Measurements from ENCODE around the gene AGXT2. TPM values are rescaled to one million over a fixed set of nuclear protein-coding genes. Genes with fewer than 3 reads are reported as not detected.
A peak's percentile ranks its signal among the peaks of the same experiment; 100 is the strongest.

AGXT2 gene
- total RNA-seq, 1 donor from 2014 or later = not detected

DNA sequence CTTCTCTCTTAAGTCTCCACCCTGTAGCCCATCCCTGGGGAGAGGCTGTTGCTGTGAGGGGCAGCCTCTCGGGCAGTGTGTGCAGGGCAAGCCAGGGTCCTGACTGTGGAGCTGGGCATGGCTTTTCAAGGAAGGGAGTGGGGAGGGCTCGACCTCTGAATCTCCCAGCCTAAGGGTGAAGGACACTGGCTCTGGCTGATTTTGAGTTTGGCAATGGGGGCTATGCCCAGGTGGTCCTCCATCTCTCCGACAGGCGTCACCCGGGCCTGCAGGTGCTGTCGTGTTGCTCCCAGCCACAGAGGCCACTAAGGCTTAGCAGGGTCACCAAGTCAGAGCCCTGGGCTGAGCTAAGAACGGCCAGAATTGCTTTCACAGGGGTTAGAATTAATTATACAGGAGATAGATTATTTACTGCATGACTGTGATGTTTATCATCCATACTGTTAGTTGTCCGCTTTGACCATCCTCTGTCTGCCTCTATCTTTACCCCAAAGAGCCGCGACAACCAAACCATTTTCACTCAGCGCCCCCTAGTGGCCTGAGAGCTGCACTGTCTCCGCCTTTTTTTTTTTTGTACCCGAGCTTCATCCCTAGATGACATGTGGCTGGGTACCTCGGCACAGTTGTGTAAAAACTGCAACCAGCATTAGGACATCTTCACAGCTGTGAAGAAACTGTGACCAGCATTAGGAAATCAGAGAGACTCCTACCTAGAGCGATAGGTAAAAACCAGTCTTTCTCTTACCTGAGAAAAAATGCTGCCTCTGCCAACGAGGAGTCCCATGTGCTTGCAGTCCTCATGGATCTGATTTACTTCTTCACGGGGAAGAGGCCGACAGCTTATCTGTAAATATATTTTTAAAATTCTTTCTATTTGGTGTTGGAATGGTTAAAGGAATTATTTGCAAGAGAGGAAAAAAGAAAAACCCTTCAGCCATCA, 44.5 kb downstream of the AGXT2 start:
- Histone ChIP-seq H2AFZ (replicated peaks) (peak overlapping the region; percentile 95), H3K4me1 (no peaks in the 10 kb centered on the region), H3K4me2 (no peak overlapping the region), H3F3A (ENCODE audit: low read depth) (no peaks in the 10 kb centered on the region), H3K36me3 (no peaks in the 10 kb centered on the region), H3K9me3 (ENCODE audit: low read depth) (no peaks in the 10 kb centered on the region), H3K4me3 (no peak overlapping the region), H3K79me2 (ENCODE audit: low read depth) (no peaks in the 10 kb centered on the region), H4K20me1 (ENCODE audit: low read depth) (no peaks in the 10 kb centered on the region), H3K9ac (no peak overlapping the region), H3K27ac (no peak overlapping the region), H3K27me3 (peaks cover 3% of the 10 kb centered on the region)
- H3K4me3 Mint-ChIP-seq = no peak overlapping the region
- peaks cover 2% of the 10 kb centered on the region for H3K27me3 Mint-ChIP-seq (ENCODE audit: insufficient read depth, low read depth)
- H3K36me3 Mint-ChIP-seq = no peaks in the 10 kb centered on the region
- no peak overlapping the region for H3K27ac Mint-ChIP-seq
- peak; percentile 99 for TF ChIP-seq CTCF (IDR thresholded peaks at IDR 0.05)
- no peak for TF ChIP-seq EZH2 (IDR thresholded peaks at IDR 0.05)
- DNase-seq (ENCODE audit: low spot score) = peak; percentile 83
- H3K9me3 Mint-ChIP-seq = no peaks in the 10 kb centered on the region
- H3K4me1 Mint-ChIP-seq = peaks cover 2% of the 10 kb centered on the region

DNA sequence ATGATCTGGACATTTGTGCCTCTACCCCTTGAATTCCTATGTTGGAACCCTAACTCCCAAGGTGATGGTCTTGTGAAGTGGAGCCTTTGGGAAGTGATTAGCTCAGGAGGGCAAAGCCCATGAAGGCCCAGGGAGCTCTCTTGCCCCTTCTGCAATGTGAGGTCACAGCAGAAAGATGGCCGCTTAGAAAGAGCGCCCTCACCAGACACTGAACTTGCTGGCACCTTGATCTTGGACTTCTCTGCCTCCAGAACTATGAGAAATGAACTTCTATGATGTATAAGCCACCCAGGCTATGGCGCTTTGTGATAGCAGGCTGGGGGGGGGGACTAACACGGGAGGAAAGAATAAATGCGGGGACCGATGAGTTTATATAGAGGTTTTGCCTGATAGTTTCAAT, 45.3 kb downstream of the AGXT2 start:
- Histone ChIP-seq H3K36me3 (no peaks in the 10 kb centered on the region), H2AFZ (replicated peaks) (no peak overlapping the region)
- TF ChIP-seq EZH2phosphoT487 (IDR thresholded peaks at IDR 0.05) (no peak), EZH2 (IDR thresholded peaks at IDR 0.05) (no peak), CTCF (IDR thresholded peaks at IDR 0.05) (no peak)

GRCh38 chr5:35001842-35002241, 45.9 kb downstream of the AGXT2 start:
- H3K36me3 Mint-ChIP-seq = no peaks in the 10 kb centered on the region
- H3K4me3 ChIP-seq = no peak overlapping the region
- no peak overlapping the region for H3K9ac ChIP-seq
- no peaks in the 10 kb centered on the region for H3K9me3 ChIP-seq (ENCODE audit: low read depth)
- no peak overlapping the region for H3K4me2 ChIP-seq
- H3F3A ChIP-seq (ENCODE audit: low read depth) = no peaks in the 10 kb centered on the region
- H3K9me3 Mint-ChIP-seq = no peaks in the 10 kb centered on the region
- no peaks in the 10 kb centered on the region for H3K79me2 ChIP-seq (ENCODE audit: low read depth)
- TF ChIP-seq EZH2phosphoT487 (IDR thresholded peaks at IDR 0.05) (no peak), CTCF (IDR thresholded peaks at IDR 0.05) (no peak), EZH2 (IDR thresholded peaks at IDR 0.05) (no peak)
- H3K4me1 Mint-ChIP-seq = peaks cover 2% of the 10 kb centered on the region
- no peak overlapping the region for H3K4me3 Mint-ChIP-seq
- no peak overlapping the region for H3K27ac Mint-ChIP-seq
- no peak for DNase-seq (ENCODE audit: low spot score)
- H3K27ac ChIP-seq = no peak overlapping the region
- H4K20me1 ChIP-seq (ENCODE audit: low read depth) = no peaks in the 10 kb centered on the region
- H3K27me3 Mint-ChIP-seq (ENCODE audit: insufficient read depth, low read depth) = peaks cover 2% of the 10 kb centered on the region
- no peak overlapping the region for H2AFZ ChIP-seq (replicated peaks)
- no peaks in the 10 kb centered on the region for H3K4me1 ChIP-seq
- H3K36me3 ChIP-seq = no peaks in the 10 kb centered on the region
- peaks cover 3% of the 10 kb centered on the region for H3K27me3 ChIP-seq

More for the DNA sequence above, 45.3 kb downstream of the AGXT2 start:
- DNase-seq (ENCODE audit: low spot score) = no peak
- H3K4me1 ChIP-seq = no peaks in the 10 kb centered on the region
- no peak overlapping the region for H3K4me2 ChIP-seq
- no peaks in the 10 kb centered on the region for H3K36me3 Mint-ChIP-seq
- no peak overlapping the region for H3K9ac ChIP-seq
- H4K20me1 ChIP-seq (ENCODE audit: low read depth) = no peaks in the 10 kb centered on the region
- no peak overlapping the region for H3K4me3 Mint-ChIP-seq
- no peak overlapping the region for H3K4me3 ChIP-seq
- no peaks in the 10 kb centered on the region for H3F3A ChIP-seq (ENCODE audit: low read depth)
- H3K27me3 Mint-ChIP-seq (ENCODE audit: insufficient read depth, low read depth) = peaks cover 2% of the 10 kb centered on the region
- H3K9me3 ChIP-seq (ENCODE audit: low read depth) = no peaks in the 10 kb centered on the region
- peaks cover 3% of the 10 kb centered on the region for H3K27me3 ChIP-seq
- no peak overlapping the region for H3K27ac Mint-ChIP-seq
- H3K9me3 Mint-ChIP-seq = no peaks in the 10 kb centered on the region
- peaks cover 2% of the 10 kb centered on the region for H3K4me1 Mint-ChIP-seq
- no peak overlapping the region for H3K27ac ChIP-seq
- H3K79me2 ChIP-seq (ENCODE audit: low read depth) = no peaks in the 10 kb centered on the region
